SK-N-SH (cell line): ENCODE data around the gene ARHGEF10L. TPM values are rescaled to one million over a fixed set of nuclear protein-coding genes. Genes with fewer than 3 reads are reported as not detected.
A peak's percentile ranks its signal among the peaks of the same experiment; 100 is the strongest.

Experiments
- CTCF ChIA-PET: fragments of 300-600, 350-600 bp; formaldehyde crosslinking; extraction: SDS; loops from one replicate; lab custom pipeline; 2021; lab: Yijun Ruan, JAX
- POLR2A ChIA-PET: fragments of 350-600 bp; sonication (Branson Sonifier 250); formaldehyde crosslinking; extraction: SDS; loops from one replicate; lab custom pipeline; 2020; ENCODE audit warnings: antibody characterized with exemption, inconsistent platforms; lab: Yijun Ruan, JAX
- DNase-seq: peaks from one replicate; pipeline ENCODE4 v3.0.0; 2012
- H2AFZ ChIP-seq: fragments of 200-600 bp; sonication (generic); 2 replicates; pipeline ENCODE4 v1.8.1; 2016; ENCODE audit warnings: antibody characterized with exemption, mild to moderate bottlenecking, low read depth
- H3F3A ChIP-seq: fragments of 200-600 bp; sonication (generic); replicated peaks from 2 replicates; pipeline ENCODE3; 2016; ENCODE audit warnings: antibody characterized with exemption, mild to moderate bottlenecking; ENCODE audit not compliant: insufficient read depth
- H3K27ac ChIP-seq, 2 experiments: fragments of 200-500 bp in 1 of 2; fragments of 200-600 bp in 1 of 2; sonication (Bioruptor generic) in 1 of 2; sonication (generic), shearing (Covaris generic) in 1 of 2; 2 replicates each; pipeline versions ENCODE4 v1.5.1 to v1.6.1; 2014 to 2016; ENCODE audit warnings: low read depth in 2 of 2, inconsistent platforms in 1 of 2, low read length in 1 of 2, mild to moderate bottlenecking in 1 of 2, mixed read lengths in 1 of 2
- H3K27me3 ChIP-seq: fragments of 200-600 bp; sonication (generic), shearing (Covaris generic); 2 replicates; pipeline ENCODE4 v1.6.1; 2016; ENCODE audit warnings: mixed run types; ENCODE audit not compliant: insufficient read depth
- H3K36me3 ChIP-seq, 2 experiments: fragments of 200-500 bp in 1 of 2; fragments of 200-600 bp in 1 of 2; sonication (Bioruptor generic) in 1 of 2; sonication (generic) in 1 of 2; replicated peaks in 1 of 2; 2 replicates each; pipeline versions ENCODE3 to v1.5.1; 2014 to 2016; ENCODE audit warnings: low read length in 1 of 2, mild to moderate bottlenecking in 1 of 2; ENCODE audit not compliant: insufficient read depth in 2 of 2, control insufficient read depth in 1 of 2
- H3K4me1 ChIP-seq, 2 experiments: fragments of 200-500 bp in 1 of 2; fragments of 200-600 bp in 1 of 2; sonication (Bioruptor generic) in 1 of 2; sonication (generic), shearing (Covaris generic) in 1 of 2; 2 replicates each; pipeline versions ENCODE4 v1.5.1 to v1.6.1; 2014 to 2016; ENCODE audit warnings: low read depth in 1 of 2, low read length in 1 of 2, mixed run types in 1 of 2; ENCODE audit not compliant: insufficient read depth in 2 of 2, control insufficient read depth in 1 of 2
- H3K4me2 ChIP-seq: fragments of 200-600 bp; sonication (generic), shearing (Covaris generic); 2 replicates; pipeline ENCODE4 v1.6.1; 2017; ENCODE audit warnings: mixed run types
- H3K4me3 ChIP-seq, 2 experiments: fragments of 200-500 bp in 1 of 2; fragments of 200-600 bp in 1 of 2; sonication (Bioruptor generic) in 1 of 2; sonication (generic), shearing (Covaris generic) in 1 of 2; 2 replicates each; pipeline versions ENCODE4 v1.5.1 to v1.8.1; 2014 to 2016; ENCODE audit warnings: low read depth in 2 of 2, inconsistent platforms in 1 of 2, low read length in 1 of 2, mild to moderate bottlenecking in 1 of 2, mixed read lengths in 1 of 2, moderate library complexity in 1 of 2
- H3K79me2 ChIP-seq: fragments of 200-600 bp; sonication (generic); 2 replicates; pipeline ENCODE4 v1.8.1; 2017; ENCODE audit warnings: mild to moderate bottlenecking; ENCODE audit not compliant: insufficient read depth
- H3K9ac ChIP-seq: fragments of 200-600 bp; sonication (generic); 2 replicates; pipeline ENCODE4 v1.6.1; 2017; ENCODE audit warnings: mixed run types
- H3K9me2 ChIP-seq: fragments of 200-600 bp; sonication (generic); 2 replicates; pipeline ENCODE4 v1.6.1; 2017; ENCODE audit warnings: mixed run types
- H3K9me3 ChIP-seq: fragments of 200-600 bp; sonication (generic); 2 replicates; pipeline ENCODE4 v1.6.1; 2017; ENCODE audit warnings: mixed run types, mild to moderate bottlenecking, moderate library complexity
- H4K20me1 ChIP-seq: fragments of 200-600 bp; sonication (generic); 2 replicates; pipeline ENCODE4 v1.6.1; 2017; ENCODE audit warnings: mild to moderate bottlenecking, mixed run types; ENCODE audit not compliant: insufficient read depth
- EZH2phosphoT487 ChIP-seq: fragments of 200-600 bp; sonication (generic); IDR thresholded peaks from 2 replicates; pipeline ENCODE4 v1.6.1; 2017; ENCODE audit warnings: low read depth, mixed run types, mild to moderate bottlenecking, antibody characterized with exemption, moderate library complexity, borderline replicate concordance
- FOSL2 ChIP-seq: IDR thresholded peaks from 2 replicates; pipeline ENCODE4 v1.4.0; 2012; ENCODE audit warnings: low read depth, mild to moderate bottlenecking, moderate library complexity, borderline replicate concordance
- FOXM1 ChIP-seq: IDR thresholded peaks from 2 replicates; pipeline ENCODE4 v1.4.0; 2012; ENCODE audit warnings: low read depth, mild to moderate bottlenecking
- GABPA ChIP-seq: IDR thresholded peaks from 2 replicates; pipeline ENCODE4 v1.4.0; 2012; ENCODE audit warnings: low read depth, mild to moderate bottlenecking
- IRF3 ChIP-seq: fragments of 150-350 bp; IDR thresholded peaks from 2 replicates; pipeline ENCODE4 v1.6.1; 2016; ENCODE audit warnings: mild to moderate bottlenecking, low read depth, low read length
- NRF1 ChIP-seq: IDR thresholded peaks from 2 replicates; pipeline ENCODE4 v1.6.1; 2012; ENCODE audit warnings: low read depth, mild to moderate bottlenecking, low read length
- POLR2AphosphoS5 ChIP-seq: IDR thresholded peaks from 2 replicates; pipeline ENCODE4 v1.6.1; 2012; ENCODE audit warnings: low read depth, low read length
- RAD21 ChIP-seq: IDR thresholded peaks from 2 replicates; pipeline ENCODE4 v1.6.1; 2012; ENCODE audit warnings: mild to moderate bottlenecking, low read length
- RFX5 ChIP-seq: IDR thresholded peaks from 2 replicates; pipeline ENCODE4 v1.6.1; 2012; ENCODE audit warnings: mild to moderate bottlenecking, improper control_type of control experiment, low read length
- RXRA ChIP-seq: IDR thresholded peaks from 2 replicates; pipeline ENCODE4 v1.4.0; 2012; ENCODE audit warnings: low read depth, mild to moderate bottlenecking, borderline replicate concordance
- SMC3 ChIP-seq: IDR thresholded peaks from 2 replicates; pipeline ENCODE4 v1.6.1; 2012; ENCODE audit warnings: low read depth, low read length, improper control_type of control experiment
- TCF12 ChIP-seq: IDR thresholded peaks from 2 replicates; pipeline ENCODE4 v1.4.0; 2012
- USF2 ChIP-seq: fragments of 150-350 bp; IDR thresholded peaks from 2 replicates; pipeline ENCODE4 v1.6.1; 2017; ENCODE audit warnings: antibody characterized with exemption, low read length, low read depth, borderline replicate concordance
- ZBTB33 ChIP-seq: IDR thresholded peaks from 2 replicates; pipeline ENCODE4 v1.4.0; 2012; ENCODE audit warnings: low read depth, borderline replicate concordance
- WGBS: methylation state at CpG from one replicate; pipeline ENCODE4 v1.1.6; 2017; ENCODE audit warnings: low lambda C conversion rate; 5-methylcytosine and 5-hydroxymethylcytosine counted together
- polyA plus RNA-seq, 3 experiments: library from polyadenylated mRNA; depleted of rRNA; stranded (reverse); fragments of >200 nt; gene quantifications; 2 replicates each; pipeline ENCODE4 v1.2.3, GENCODE V29; 2012

The ARHGEF10L gene
- polyA plus RNA-seq, 1 of the 3 experiments (the other 2 are of a cell fraction): 12.5 TPM

GRCh38 chr1:17600321-17600720 lies 60.8 kb downstream of the ARHGEF10L start:
- H3K4me3 ChIP-seq: no peak overlapping the region
- ChIA-PET POLR2A (no interaction called here), CTCF (interaction anchor here (1.2 to 38.1 kb wide), 4 partner anchors 10 to 97 kb away, joined by 3 to 707 read pairs (median 6); no protein-coding TSS in a partner anchor)
- 98% methylated on average over 6 of the region's 6 CpGs for WGBS
- no peak overlapping the region for H3K4me2 ChIP-seq
- no peak for TF ChIP-seq NRF1
- TF ChIP-seq TCF12: no peak
- no peak for TF ChIP-seq GABPA
- no peak for TF ChIP-seq ZBTB33
- TF ChIP-seq FOXM1: no peak
- no peak for TF ChIP-seq RAD21
- no peaks in the 10 kb centered on the region for H3F3A ChIP-seq
- no peaks in the 10 kb centered on the region for H3K79me2 ChIP-seq
- peaks cover 0 to 73% of the 10 kb centered on the region in 2 experiments; a peak in 1 of 4 replicates for H3K4me1 ChIP-seq
- no peak overlapping the region for H2AFZ ChIP-seq
- H3K9me3 ChIP-seq: no peaks in the 10 kb centered on the region
- peaks cover 0 to 10% of the 10 kb centered on the region in 2 experiments for H3K36me3 ChIP-seq
- no peaks in the 10 kb centered on the region for H4K20me1 ChIP-seq
- DNase-seq: no peak
- H3K9ac ChIP-seq: no peak overlapping the region
- H3K9me2 ChIP-seq: no peaks in the 10 kb centered on the region
- H3K27me3 ChIP-seq: no peaks in the 10 kb centered on the region
- no peak overlapping the region for H3K27ac ChIP-seq

GRCh38 chr1:17601643-17602382 lies 62.3 kb downstream of the ARHGEF10L start:
- Histone ChIP-seq H3K36me3 (peaks cover 0 to 11% of the 10 kb centered on the region in 2 experiments), H3K9me3 (no peaks in the 10 kb centered on the region), H3K4me1 (peaks cover 0 to 68% of the 10 kb centered on the region in 2 experiments; a peak in 1 of 4 replicates), H3K4me2 (no peak overlapping the region), H3K4me3 (no peak overlapping the region), H3K9me2 (no peaks in the 10 kb centered on the region), H3K27me3 (no peaks in the 10 kb centered on the region), H3K27ac (peak overlapping the region in 1 of 2 experiments; percentile 83; a peak in 1 of 4 replicates), H2AFZ (no peak overlapping the region), H3K9ac (no peak overlapping the region), H3K79me2 (no peaks in the 10 kb centered on the region), H3F3A (no peaks in the 10 kb centered on the region), H4K20me1 (no peaks in the 10 kb centered on the region)
- POLR2A ChIA-PET: interaction anchor here (1.5 kb wide), 1 partner anchor 13 kb away, joined by 6 read pairs; no protein-coding TSS in a partner anchor
- 90% methylated on average over 5 of the region's 17 CpGs for WGBS
- TF ChIP-seq RXRA (no peak), FOSL2 (no peak), EZH2phosphoT487 (no peak), IRF3 (no peak), POLR2AphosphoS5 (no peak), USF2 (no peak), RFX5 (no peak), SMC3 (no peak)
- no peak for DNase-seq
- CTCF ChIA-PET: interaction anchor here (0.6 to 38.1 kb wide), 6 partner anchors 13 to 98 kb away, joined by 3 to 707 read pairs (median 3); no protein-coding TSS in a partner anchor
